Measurements from ENCODE around the gene ZIC4. TPM values are rescaled to one million over a fixed set of nuclear protein-coding genes. Genes with fewer than 3 reads are reported as not detected.

ZIC4 gene
- total and polyA plus RNA-seq, 2 of the 8 experiments (the other 6 are each of a cell fraction or from before 2014, with no cell fraction given) = 0.03 to 0.13 TPM

DNA sequence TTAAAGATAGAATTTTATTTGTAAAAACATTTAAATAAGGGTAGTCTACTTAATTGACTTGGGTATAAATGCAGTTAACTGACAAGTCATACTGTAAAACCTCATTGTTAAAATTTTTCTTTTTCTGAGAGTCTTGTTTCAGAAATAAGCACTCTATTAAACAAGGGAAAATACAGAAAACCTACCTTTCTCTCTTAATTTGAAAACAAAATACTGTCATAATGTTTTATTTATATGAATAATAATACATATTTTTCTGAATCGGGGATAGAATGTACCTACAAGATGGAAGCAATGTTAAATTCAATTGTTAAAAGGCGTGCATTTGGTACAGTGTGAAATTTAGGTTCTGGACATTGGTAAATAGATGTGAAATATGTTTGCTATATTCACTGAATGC is 20.6 kb upstream of the ZIC4 start:
- Histone ChIP-seq H3K18ac (ENCODE audit: extremely low read depth, low read length) (no peak overlapping the region), H3K4me2 (ENCODE audit: insufficient read depth in 1 of 2, low read depth in 2 of 2, low read length in 2 of 2) (no peak overlapping the region), H3K27ac (ENCODE audit: low read depth, low read length) (no peak overlapping the region), H4K8ac (ENCODE audit: extremely low read depth, insufficient read depth, low read length) (no peak overlapping the region), H2BK120ac (replicated peaks; ENCODE audit: low read depth, low read length) (no peak overlapping the region), H4K20me1 (replicated peaks in 1 of 2; ENCODE audit: control insufficient read depth in 1 of 2, insufficient read depth in 2 of 2, low read length in 2 of 2) (peaks cover 0 to 3% of the 10 kb centered on the region in 2 experiments), H3K9ac (replicated peaks in 1 of 4; ENCODE audit: extremely low read depth in 1 of 4, low read depth in 3 of 4, low read length in 3 of 4) (no peak overlapping the region), H3K23ac (ENCODE audit: insufficient read length) (no peak overlapping the region), H2AK5ac (ENCODE audit: low read depth, low read length) (no peak overlapping the region), H4K91ac (replicated peaks; ENCODE audit: insufficient read length, low read length) (no peak overlapping the region), H2BK5ac (ENCODE audit: low read depth, low read length) (no peak overlapping the region), H3K27me3 (replicated peaks in 1 of 4; ENCODE audit: control insufficient read depth in 3 of 4, extremely low read depth in 1 of 4, insufficient read depth in 3 of 4, low read length in 3 of 4) (peaks cover 31 to 47% (median 36%) of the 10 kb centered on the region in 4 experiments; a peak in 6 of 7 replicates), H2BK12ac (ENCODE audit: low read depth, low read length) (no peak overlapping the region), H3K4me3 (ENCODE audit: extremely low read depth in 1 of 4, insufficient read depth in 2 of 4, low read depth in 3 of 4, low read length in 4 of 4) (no peak overlapping the region), H3K36me3 (ENCODE audit: control insufficient read depth in 2 of 4, insufficient read depth in 4 of 4, low read length in 3 of 4) (no peaks in the 10 kb centered on the region), H4K5ac (ENCODE audit: insufficient read length, low read depth, low read length) (no peak overlapping the region), H2AFZ (ENCODE audit: low read length) (no peak overlapping the region), H3K14ac (ENCODE audit: insufficient read length) (no peak overlapping the region), H3K23me2 (ENCODE audit: low read depth, low read length) (no peaks in the 10 kb centered on the region; the same call in 1 of the 2 replicates), H3K9me3 (ENCODE audit: insufficient read depth in 2 of 2, low read depth in 1 of 2, low read length in 1 of 2) (no peaks in the 10 kb centered on the region), H3K4ac (replicated peaks; ENCODE audit: insufficient read length, low read depth, low read length) (no peak overlapping the region), H3K79me2 (ENCODE audit: control insufficient read depth in 1 of 2, insufficient read depth in 2 of 2, low read length in 2 of 2) (no peaks in the 10 kb centered on the region), H3K79me1 (ENCODE audit: low read depth, low read length) (no peaks in the 10 kb centered on the region), H3K4me1 (replicated peaks in 1 of 4; ENCODE audit: control insufficient read depth in 3 of 4, insufficient read depth in 4 of 4, low read length in 3 of 4) (peaks cover 3 to 17% (median 5%) of the 10 kb centered on the region in 4 experiments), H2BK15ac (ENCODE audit: low read length) (no peak overlapping the region), H2BK20ac (ENCODE audit: low read length) (no peak overlapping the region), H3K56ac (replicated peaks; ENCODE audit: insufficient read length, low read depth, low read length) (no peak overlapping the region)
- ChIA-PET POLR2A (ENCODE audit: partially characterized antibody) (no interaction called here), CTCF (ENCODE audit: partially characterized antibody) (interaction anchor here (17.2 kb wide), 1 partner anchor 33 kb away, joined by 485 read pairs; the partner anchor contains the start of gene ZIC4)
- DNase-seq (ENCODE audit: low read depth in 1 of 2, low spot score in 2 of 2) (no peak), FAIRE-seq (no peak)
- TF ChIP-seq CEBPB (IDR thresholded peaks at IDR 0.05; ENCODE audit: low read depth, low read length) = no peak
- TF ChIP-seq CREB1 (IDR thresholded peaks at IDR 0.05) = no peak
- no peak for TF ChIP-seq CBX8 (IDR thresholded peaks at IDR 0.05; ENCODE audit: borderline replicate concordance, low read depth, low read length)
- WGBS, 2 experiments (ENCODE audit: extremely low coverage in 1 of 2, insufficient coverage in 1 of 2, insufficient read length in 1 of 2, insufficient replicate concordance in 2 of 2, low coverage in 1 of 2, low lambda C conversion rate in 2 of 2, missing lambda C conversion rate in 1 of 2) = 93% methylated on average over 2 of the region's 2 CpGs; no CpG with 5 or more reads in 1 of the 2 experiments

Measured in H1 (cell line).